ENCODE results near the gene CDKN2B.

CDKN2B gene

GRCh38 chr9:22035591-22036011, 26.5 kb upstream of the CDKN2B start:
- DNase-seq (ENCODE audit: low spot score): no peak

GRCh38 chr9:22033012-22033630, 24.0 kb upstream of the CDKN2B start:
- no peak for DNase-seq (ENCODE audit: low spot score)

DNA sequence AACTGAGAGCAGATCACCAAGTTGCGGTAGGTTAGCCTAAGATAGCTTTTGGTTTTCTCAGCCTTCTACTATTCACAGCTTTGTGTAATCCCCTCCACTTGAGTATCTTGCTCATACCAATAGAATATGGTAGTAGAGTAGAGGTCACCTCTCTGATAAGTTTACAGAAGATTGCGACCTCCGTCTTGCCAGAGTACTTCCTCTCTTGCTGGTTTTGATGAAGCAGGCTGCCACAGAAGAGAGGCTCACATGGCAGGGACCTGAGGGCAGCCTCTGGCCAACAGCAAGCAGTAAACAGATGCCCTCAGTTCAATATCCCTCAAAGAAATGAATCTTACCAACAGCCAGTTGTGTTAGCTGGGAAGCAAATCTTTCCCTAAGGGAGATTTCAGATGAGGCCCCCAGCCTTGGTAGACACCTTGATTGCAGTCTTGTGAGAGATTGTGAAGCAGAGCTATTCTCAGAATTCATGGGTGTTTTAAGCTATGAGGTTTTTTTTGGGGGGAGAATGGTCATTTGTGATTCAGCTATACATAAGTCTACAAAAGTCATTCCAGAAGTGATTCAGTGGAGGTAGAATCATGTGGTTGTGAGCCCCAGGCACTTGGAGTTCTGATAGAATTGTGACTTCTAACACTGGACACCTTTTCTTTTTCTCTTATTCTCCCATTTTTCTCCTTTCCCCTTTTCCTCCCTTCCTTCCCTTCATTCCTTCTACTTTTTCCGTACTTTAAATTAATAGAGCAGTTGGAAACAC, 22.7 kb upstream of the CDKN2B start:
- no peak for DNase-seq (ENCODE audit: low spot score)

GRCh38 chr9:22030101-22030598, 21.0 kb upstream of the CDKN2B start:
- DNase-seq (ENCODE audit: low spot score): no peak

- no peak for DNase-seq (ENCODE audit: low spot score)
These were observed 20.1 kb upstream of the CDKN2B start for GRCh38 chr9:22029231-22029630.

DNA sequence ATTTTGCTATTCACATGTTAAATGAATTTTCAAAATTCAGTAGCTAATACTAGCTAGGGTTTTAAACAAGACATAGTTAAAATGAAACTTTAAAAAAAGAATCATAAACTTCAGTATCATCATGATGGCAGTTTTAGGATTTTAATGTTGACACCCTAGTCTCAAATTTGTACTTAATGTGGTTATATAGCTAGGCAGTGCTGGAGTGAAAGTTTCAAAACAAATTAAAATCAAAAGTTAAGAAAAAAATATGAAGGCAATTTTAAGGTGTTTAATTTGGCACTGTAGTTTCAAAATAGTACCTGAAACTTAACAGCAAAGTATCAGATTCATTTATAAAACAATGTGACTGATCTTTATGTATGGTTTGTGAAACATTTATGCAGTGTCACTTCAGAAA, 19.3 kb upstream of the CDKN2B start:
- no peak for DNase-seq (ENCODE audit: low spot score)

GRCh38 chr9:22026696-22027095, 17.6 kb upstream of the CDKN2B start:
- DNase-seq (ENCODE audit: low spot score): no peak

- DNase-seq (ENCODE audit: low spot score): no peak
These were observed 13.3 kb upstream of the CDKN2B start for GRCh38 chr9:22022396-22022795.

DNA sequence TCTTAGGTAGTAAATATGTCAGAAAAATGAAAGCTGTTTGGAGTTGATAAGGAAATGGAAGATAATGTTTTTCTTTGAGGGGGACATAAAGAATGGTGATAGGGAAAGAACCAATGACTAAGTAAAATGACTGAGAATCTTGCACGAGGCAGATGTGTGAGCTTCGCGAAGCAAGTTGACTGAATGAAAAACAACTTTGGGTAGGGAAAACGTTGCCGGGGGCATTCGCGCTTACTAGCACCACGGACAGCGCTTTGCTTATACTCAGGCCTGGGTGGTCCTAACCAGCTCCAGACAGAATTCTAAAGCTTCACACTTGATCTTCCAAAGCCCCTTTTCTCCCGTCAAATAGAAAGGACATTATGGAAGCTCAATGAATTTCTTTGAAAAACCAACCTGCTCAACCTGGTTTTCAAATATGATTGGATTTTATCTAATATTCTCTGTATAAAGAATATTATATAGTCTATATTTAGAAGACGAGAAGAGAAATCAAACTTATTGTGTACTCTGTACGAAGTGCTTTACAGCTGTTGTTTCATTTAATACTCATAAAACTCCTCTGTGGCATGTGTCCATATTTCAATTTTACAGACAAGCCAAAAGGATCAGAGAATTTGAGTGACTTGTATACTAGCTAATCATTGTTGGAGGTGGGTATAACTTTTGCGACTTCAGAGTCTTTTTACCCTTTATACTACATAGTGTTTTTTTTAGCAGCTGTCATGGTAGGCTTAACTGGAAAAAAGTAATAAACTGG, 1.9 kb upstream of the CDKN2B start:
- peak; percentile 21 for DNase-seq (ENCODE audit: low spot score)

GRCh38 chr9:22009506-22009867, 382 bp upstream of the CDKN2B start:
- DNase-seq (ENCODE audit: low spot score): no peak

DNA sequence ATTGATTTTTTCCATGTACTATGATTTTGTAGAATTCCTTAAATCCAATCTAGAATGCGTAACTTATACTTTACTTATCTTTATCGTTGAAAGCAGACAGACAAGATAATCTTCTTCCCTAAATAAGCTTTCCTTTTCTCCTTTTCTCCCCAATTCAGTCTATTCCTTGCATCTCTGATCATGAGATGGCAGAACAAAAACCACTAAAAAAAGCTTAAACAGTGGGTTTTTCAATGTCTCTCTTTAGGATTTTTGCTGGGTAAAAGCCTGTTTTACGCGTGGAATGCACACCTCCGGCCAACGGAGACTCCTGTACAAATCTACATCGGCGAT, 755 bp downstream of the CDKN2B start:
- DNase-seq (ENCODE audit: low spot score): no peak

GRCh38 chr9:22005702-22006606, 3.2 kb downstream of the CDKN2B start:
- no peak for DNase-seq (ENCODE audit: low spot score)

DNA sequence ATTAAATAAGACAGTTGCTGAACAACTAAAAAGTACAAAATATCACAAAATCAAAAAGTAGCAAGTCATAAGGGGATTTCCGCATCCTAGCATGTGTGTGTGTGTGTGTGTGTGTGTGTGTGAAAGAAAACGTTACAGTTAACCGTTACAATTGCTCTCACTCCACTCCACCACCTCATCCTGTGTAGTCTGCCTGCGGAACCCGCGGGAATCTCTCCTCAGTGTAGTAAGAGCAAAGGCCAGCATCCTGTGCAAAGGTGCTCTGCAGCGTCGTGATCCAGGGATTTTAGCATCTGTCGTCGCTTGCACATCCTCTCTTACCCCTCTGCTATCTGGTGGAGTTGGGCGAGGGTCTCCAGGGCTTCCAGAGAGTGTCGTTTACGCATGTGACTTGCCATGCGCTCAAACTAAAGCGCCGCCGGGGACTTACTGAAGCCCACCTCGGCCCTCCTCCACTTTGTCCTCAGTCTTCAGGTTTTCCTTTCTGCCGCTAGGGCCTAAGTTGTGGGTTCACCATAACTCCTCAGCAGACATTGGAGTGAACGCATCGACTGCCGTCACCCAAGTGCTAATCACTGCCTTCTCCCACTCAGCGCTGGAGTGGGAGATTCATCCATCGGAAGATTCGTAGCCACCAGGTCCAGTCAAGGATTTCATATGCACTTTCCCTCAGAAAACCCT, 3.9 kb downstream of the CDKN2B start:
- peak; percentile 31 for DNase-seq (ENCODE audit: low spot score)

DNA sequence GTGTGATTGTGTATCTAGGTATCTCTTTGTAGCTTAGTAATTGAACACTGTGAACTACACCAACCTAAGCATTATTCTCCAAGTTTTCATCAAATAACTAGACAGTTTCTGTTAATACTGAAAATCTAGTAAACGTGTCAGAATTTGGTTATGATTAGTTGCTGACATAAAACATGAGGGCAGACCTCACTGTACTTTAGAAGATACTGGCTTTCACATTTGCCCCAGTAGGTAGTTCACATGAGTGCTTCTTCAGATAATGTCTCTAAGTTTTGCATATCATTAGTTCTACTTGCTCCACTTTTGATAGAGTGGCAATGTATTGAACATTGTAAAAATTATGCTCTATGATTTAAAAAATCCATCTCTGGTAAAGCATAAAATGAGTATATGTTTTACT, 7.1 kb downstream of the CDKN2B start:
- no peak for DNase-seq (ENCODE audit: low spot score)

DNA sequence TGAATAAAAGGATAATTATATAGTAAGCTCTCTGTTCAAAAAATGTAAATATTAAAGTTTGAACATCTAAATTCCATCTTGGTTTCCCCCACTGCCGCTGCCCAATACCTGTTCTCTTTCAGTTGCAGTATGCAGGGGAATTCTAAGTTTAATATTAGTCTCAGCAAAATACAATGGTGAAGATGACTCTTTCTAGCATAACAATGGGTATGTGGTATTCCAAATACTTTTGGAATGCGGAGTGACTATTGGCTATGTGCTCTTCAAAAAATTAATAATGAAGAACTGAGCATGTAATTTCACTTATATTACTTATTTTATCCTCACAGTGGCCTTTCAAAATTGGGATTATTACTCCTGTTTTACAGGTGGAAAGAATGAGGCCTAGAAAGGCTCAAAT, 11.1 kb downstream of the CDKN2B start:
- no peak for DNase-seq (ENCODE audit: low spot score)

GRCh38 chr9:21997480-21997879, 11.6 kb downstream of the CDKN2B start:
- DNase-seq (ENCODE audit: low spot score): no peak

DNA sequence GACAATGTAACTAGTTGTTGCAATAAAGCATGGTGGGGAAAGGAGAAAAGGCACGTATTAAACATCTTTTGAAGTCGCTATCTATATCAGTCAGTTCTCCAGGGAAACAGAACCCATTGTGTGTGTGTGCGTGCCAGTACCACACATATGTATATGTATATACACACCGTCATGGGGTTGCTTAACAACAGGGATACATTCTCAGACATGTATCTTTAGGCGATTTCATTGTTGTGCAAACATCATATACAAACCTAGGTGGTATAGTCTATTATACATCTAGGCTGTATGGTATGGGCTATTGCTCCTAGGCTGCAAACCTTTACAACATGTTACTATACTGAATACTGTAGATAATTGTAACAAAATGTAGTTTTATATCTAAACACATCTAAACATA, 12.2 kb downstream of the CDKN2B start:
- DNase-seq (ENCODE audit: low spot score): no peak

DNA sequence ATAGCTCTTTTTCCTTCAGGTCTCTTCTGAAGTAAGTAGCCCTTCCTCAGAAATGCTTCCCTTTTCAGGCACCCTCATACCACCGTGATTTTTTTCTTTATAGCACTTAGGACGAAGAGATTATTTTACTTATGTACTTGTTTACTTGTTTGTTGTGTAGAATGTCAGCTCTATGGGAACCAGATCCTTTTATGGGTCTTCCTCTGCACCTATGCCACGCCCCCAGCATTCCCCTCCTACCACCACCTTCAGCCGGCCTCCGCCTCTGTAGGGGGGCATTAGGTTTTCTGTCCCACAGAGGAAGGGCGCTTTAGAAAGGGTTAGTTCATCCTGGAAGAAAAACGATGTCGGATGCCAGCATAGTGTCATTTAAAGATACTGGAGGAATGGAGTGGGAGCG, 12.7 kb downstream of the CDKN2B start:
- DNase-seq (ENCODE audit: low spot score): no peak

DNA sequence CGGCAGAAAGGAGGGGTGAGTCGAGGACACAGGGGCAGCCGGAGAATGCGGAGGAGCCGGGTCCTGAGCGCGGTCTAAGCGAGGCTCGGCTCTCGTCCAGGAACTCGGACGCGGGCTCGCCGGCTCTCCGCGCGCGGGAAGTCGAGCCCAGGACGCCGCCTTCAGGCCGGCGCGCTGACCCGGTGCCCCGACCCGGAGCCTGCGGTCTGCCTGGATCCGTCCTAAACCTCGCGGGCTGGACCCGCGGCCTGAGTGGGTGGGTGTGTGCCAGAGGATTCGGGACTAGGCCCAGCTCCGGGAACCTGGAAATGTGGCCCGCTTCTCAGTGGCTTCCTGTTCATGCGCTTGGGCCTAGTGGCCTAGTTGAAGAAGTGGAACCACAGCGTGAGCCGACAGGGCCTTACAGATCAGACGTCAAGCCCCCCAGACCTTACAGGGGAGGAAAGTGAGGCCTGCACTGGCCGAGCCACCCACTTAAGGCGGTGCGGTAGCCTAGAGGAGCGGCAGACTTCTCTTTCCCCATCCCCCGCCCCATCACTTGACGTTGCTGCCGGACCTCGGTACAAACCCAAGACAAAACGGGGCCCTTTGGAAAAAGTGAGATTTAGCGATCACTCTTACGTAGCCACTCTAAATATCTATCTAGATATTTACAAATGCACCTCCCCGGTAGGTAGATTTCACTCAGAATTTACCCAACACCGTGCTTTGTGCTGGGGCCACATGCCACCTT, 13.3 kb downstream of the CDKN2B start:
- DNase-seq (ENCODE audit: low spot score): no peak

DNA sequence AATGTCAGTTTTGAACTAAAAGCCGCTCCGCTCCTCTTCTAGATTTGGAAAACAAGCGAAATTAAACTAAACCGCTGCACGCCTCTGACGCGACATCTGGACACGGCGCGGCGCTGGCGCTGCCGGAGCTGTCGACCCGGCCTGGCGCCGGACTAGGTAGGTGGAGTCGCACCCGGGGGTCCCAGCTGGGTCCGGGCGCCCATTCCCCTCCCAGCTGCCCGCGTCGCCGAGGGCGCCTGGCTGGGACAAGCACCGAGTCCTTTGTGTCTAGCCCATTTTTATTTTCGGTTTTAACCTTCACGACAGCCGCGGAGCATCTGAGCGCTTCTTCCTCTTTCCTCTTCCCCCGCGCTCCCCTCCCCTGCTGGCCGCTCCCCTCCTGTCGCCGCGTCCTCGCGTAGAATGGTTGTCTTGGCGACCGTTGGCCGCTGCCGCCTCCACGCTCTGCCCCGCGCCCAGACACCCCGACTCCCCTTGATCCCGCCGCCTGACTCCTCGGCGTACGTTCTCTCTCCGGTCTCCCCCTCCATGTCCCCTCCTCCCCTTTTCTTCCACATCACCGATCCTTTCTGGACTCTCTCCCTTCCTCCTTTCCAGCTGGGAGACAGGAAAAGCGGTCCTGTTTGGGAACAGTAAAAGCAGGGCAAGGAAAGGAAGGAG, 14.0 kb downstream of the CDKN2B start:
- peak; percentile 79 for DNase-seq (ENCODE audit: low spot score)
